Stimulated activated CD4-positive, alpha-beta T cell treated with anti-CD3 and anti-CD28 coated beads, TNF-alpha, amount 100 ng/mL, for 48 hours (primary cell): Measurements from ENCODE around the gene KIN.
"Not testable (repeated sequence)": the region's sequence is repeated elsewhere in the genome, so short reads cannot be mapped to it uniquely, and the experiment has no call there.

ENCODE experiments used
- DNase-seq, 3 donors: peaks; one replicate each; pipeline ENCODE4 v3.0.0-alpha.2; 2020; ENCODE audit warnings: low read depth in 3 of 3

Gene KIN

GRCh38 chr10:7734821-7735220 lies 53.0 kb downstream of the KIN start:
- DNase-seq = no peak

- no peak for DNase-seq
These were observed 64.8 kb downstream of the KIN start for GRCh38 chr10:7722927-7723529.

GRCh38 chr10:7720478-7720877 lies 67.3 kb downstream of the KIN start:
- DNase-seq = no peak

- no peak for DNase-seq
These were observed 69.1 kb downstream of the KIN start for GRCh38 chr10:7718685-7719084.

- DNase-seq = no peak
These were observed 70.0 kb downstream of the KIN start for GRCh38 chr10:7717767-7718166.

- DNase-seq = no peak
These were observed 72.3 kb downstream of the KIN start for GRCh38 chr10:7715515-7715914.

GRCh38 chr10:7711075-7711474 lies 76.7 kb downstream of the KIN start:
- not testable (repeated sequence) for DNase-seq

- no peak for DNase-seq
These were observed 77.3 kb downstream of the KIN start for GRCh38 chr10:7710446-7710845.

- DNase-seq = no peak
These were observed 79.0 kb downstream of the KIN start for GRCh38 chr10:7708832-7709231.

GRCh38 chr10:7707858-7708622 lies 79.8 kb downstream of the KIN start:
- no peak for DNase-seq

GRCh38 chr10:7707102-7707501 lies 80.7 kb downstream of the KIN start:
- DNase-seq = no peak

- DNase-seq = no peak
These were observed 81.2 kb downstream of the KIN start for GRCh38 chr10:7706534-7707073.

GRCh38 chr10:7705341-7705740 lies 82.5 kb downstream of the KIN start:
- DNase-seq = no peak

GRCh38 chr10:7704071-7705016 lies 83.4 kb downstream of the KIN start:
- no peak for DNase-seq

GRCh38 chr10:7703140-7703539 lies 84.7 kb downstream of the KIN start, which contains the start of gene ITIH2:
Gene ITIH2 (plus strand): TSS chr10:7703316. CDS start chr10:7703435, 119 bp downstream.
- DNase-seq = no peak

- no peak for DNase-seq
These were observed 85.4 kb downstream of the KIN start for GRCh38 chr10:7702288-7702812.

- no peak for DNase-seq
These were observed 86.5 kb downstream of the KIN start for GRCh38 chr10:7701158-7701742.
